ENCODE measurements around the gene PTPRT. TPM values are rescaled to one million over a fixed set of nuclear protein-coding genes. Genes with fewer than 3 reads are reported as not detected.
"Not testable (repeated sequence)": the region's sequence is repeated elsewhere in the genome, so short reads cannot be mapped to it uniquely, and the experiment has no call there.

The PTPRT gene
- total RNA-seq, 4 donors from 2014 or later: 0.63 to 2.2 (median 1.8) TPM

DNA sequence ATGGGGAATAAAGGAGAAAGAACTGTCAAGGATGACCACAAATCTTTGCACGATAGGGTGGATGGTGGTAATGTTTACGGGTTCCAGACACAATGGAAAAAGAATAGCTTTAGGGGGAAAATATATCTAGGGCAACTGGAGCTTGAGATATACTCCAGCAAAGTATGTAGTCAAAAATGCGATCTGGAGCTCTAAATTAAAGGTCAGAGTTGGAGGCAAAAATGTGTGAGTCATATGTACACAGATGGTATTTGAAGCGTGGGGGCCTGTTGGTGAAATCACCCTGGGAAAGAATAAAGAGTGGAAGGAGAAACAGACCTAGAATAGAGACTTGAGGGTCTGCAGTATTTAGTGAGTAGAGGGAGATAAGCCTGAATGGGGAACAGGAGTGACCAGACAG lies 937.6 kb downstream of the PTPRT start:
- no peak for DNase-seq (ENCODE audit: low spot score)
- no peak for ATAC-seq (ENCODE audit: low FRiP score)
- TF ChIP-seq, protein P1, sequence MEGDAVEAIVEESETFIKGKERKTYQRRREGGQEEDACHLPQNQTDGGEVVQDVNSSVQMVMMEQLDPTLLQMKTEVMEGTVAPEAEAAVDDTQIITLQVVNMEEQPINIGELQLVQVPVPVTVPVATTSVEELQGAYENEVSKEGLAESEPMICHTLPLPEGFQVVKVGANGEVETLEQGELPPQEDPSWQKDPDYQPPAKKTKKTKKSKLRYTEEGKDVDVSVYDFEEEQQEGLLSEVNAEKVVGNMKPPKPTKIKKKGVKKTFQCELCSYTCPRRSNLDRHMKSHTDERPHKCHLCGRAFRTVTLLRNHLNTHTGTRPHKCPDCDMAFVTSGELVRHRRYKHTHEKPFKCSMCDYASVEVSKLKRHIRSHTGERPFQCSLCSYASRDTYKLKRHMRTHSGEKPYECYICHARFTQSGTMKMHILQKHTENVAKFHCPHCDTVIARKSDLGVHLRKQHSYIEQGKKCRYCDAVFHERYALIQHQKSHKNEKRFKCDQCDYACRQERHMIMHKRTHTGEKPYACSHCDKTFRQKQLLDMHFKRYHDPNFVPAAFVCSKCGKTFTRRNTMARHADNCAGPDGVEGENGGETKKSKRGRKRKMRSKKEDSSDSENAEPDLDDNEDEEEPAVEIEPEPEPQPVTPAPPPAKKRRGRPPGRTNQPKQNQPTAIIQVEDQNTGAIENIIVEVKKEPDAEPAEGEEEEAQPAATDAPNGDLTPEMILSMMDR (IDR thresholded peaks at IDR 0.05): no peak

GRCh38 chr20:42218621-42219374 lies 970.9 kb downstream of the PTPRT start:
- no peak for DNase-seq (ENCODE audit: low spot score)
- ATAC-seq (ENCODE audit: low FRiP score): no peak
- TF ChIP-seq, protein P1 (IDR thresholded peaks at IDR 0.05): no peak

- TF ChIP-seq, protein P1 (IDR thresholded peaks at IDR 0.05): no peak
- no peak for ATAC-seq (ENCODE audit: low FRiP score)
- no peak for DNase-seq (ENCODE audit: low spot score)
Observed at GRCh38 chr20:42214074-42214473, 975.6 kb downstream of the PTPRT start.

GRCh38 chr20:42212391-42212790 lies 977.3 kb downstream of the PTPRT start:
- ATAC-seq (ENCODE audit: low FRiP score) (no peak), DNase-seq (ENCODE audit: low spot score) (no peak)
- TF ChIP-seq, protein P1 (IDR thresholded peaks at IDR 0.05): no peak

- not testable (repeated sequence) for DNase-seq (ENCODE audit: low spot score); ATAC-seq (ENCODE audit: low FRiP score)
Observed at GRCh38 chr20:42206557-42206956, 983.1 kb downstream of the PTPRT start.

DNA sequence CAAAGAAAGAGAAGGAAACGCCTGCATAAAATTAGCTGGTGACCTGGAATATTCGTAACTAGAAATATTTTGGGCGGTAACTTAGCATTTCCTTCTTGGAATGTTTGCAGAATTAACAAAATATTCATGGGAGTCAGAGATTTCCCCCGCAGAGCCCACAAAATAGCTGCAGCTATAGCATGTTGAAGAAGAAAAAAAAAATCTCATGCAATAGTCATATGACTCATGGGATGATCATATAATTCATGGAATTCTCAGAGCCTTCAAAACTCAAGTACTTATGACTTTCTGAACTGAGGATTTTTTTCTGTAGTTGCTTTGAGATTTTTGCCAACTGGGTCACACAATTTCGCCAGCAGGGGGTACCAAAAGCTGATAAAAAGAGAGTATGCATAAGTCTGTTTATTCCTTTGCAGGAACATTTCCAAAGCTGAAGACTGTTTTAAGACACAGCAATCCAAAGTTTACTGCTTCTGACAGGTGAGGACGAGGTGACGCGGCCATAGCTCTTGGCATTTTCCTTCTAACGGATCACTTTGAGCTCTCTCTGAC lies 985.5 kb downstream of the PTPRT start:
- no peak for DNase-seq (ENCODE audit: low spot score)
- no peak for ATAC-seq (ENCODE audit: low FRiP score)
- TF ChIP-seq, protein P1 (IDR thresholded peaks at IDR 0.05): no peak

DNA sequence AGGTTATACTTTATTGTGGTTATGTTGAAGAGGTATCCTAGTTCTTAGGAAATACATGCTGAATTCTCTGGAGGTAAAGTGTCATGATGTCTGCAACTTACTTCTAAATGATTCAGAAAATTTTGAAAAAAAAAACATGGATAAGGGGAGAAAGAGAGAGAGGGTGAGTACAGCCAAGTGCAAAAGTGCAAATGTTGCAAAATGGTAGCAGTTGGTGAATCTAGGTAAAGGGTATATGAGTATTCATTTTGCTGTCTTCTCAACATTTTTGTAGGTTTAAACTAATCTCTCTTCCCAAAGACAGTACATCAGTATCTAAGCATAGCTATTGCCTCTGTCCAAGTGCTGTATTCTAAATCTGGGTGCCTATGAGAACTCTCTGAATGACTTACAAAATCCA lies 992.1 kb downstream of the PTPRT start:
- ATAC-seq (ENCODE audit: low FRiP score) (no peak), DNase-seq (ENCODE audit: low spot score) (no peak)
- TF ChIP-seq, protein P1 (IDR thresholded peaks at IDR 0.05): no peak
